Right renal pelvis (tissue), 4 donors: ENCODE data around the gene RIN3. TPM values are rescaled to one million over a fixed set of nuclear protein-coding genes. Genes with fewer than 3 reads are reported as not detected.

Experiments used
- DNase-seq, 4 donors: peaks; one replicate each; pipeline ENCODE4 v3.0.0-alpha.2; 2013; ENCODE audit warnings: low read depth in 4 of 4, low spot score in 3 of 4, missing footprints in 1 of 4
- polyA plus RNA-seq, 4 donors: library from polyadenylated mRNA; unstranded; fragments of 120-200 nt; gene quantifications; one replicate each; pipeline ENCODE4 v1.2.1, GENCODE V29; 2013; ENCODE audit not compliant: insufficient read length in 4 of 4

The RIN3 gene
- polyA plus RNA-seq, 4 donors = 5.7 to 7.7 (median 6.7) TPM

- no peak for DNase-seq
These were observed 37.7 kb downstream of the RIN3 start for GRCh38 chr14:92551044-92551841.

DNA sequence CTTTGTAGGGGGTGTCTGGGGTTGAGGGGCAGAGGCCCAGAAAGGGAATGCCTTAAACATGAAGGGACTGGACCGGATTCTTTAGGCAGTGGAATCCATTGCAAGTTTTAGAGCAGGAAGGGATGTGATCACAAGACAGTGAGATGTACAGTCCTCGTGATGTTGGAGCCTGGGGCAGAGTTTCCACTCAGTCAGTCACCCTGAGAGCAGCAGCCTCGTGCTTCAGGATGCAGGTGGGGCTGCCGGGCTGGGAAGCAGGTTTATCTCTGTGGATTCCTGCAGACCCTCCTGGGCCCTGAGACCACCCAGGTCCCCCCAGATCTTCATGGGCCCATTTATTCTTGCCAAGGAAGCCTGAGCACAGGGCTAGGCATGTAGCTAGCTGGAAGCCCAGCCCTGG lies 38.5 kb downstream of the RIN3 start:
- no peak for DNase-seq

- no peak for DNase-seq
These were observed 39.9 kb downstream of the RIN3 start for GRCh38 chr14:92553438-92553837.

GRCh38 chr14:92555465-92556111 lies 42.0 kb downstream of the RIN3 start:
- no peak for DNase-seq

DNA sequence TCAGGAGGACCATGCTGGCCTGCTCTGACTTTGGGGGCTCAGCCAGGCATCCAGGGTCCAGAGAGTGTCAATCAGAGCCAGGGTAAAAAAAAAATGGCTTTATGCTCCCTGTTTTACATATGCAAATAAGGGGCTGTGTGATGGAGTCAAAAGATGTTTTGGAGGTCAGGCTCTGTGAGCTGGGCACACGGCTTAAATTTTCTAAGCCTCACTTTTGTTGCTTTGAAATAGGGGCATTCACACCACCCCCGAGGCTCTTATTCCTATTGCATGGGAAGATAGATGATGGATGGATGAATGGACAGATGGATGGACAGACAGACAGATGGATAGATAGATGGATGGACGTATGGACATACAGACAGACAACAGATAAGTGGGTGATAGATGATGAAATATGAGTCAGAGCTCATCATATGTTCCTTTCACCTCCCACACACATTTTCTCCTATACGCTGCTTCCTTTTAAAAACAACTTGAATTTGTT lies 42.7 kb downstream of the RIN3 start:
- no peak for DNase-seq

DNA sequence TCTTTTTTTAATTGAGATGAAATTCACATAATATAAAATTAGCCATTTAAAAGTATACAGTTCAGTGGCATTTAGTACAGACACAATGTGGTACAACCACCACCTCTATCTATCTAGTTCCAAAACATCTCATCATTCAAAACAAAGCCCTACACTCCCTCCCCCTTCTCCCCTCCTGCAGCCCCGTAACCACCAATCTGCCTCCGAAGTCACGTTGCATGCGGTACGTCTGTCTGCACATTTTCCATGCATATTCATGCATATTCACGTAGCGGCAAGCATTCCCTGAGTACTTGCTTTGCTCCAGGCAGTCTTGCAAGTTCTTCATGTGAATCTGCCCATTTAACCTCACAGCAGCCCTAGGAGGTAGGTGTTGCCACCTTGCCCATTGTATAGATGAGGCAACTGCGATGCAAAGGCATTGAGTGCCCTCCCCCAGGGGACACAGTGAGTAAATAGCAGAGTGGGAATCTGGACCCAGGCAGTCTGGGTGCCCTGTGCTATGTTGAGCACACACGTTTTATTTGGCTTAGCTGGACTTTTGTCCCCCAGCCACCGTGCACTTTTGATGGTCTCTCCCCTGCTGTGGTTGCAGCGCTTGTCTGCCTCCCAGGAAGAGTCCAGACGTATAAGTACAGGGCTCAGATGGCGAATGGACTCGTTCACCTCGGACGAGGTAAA lies 43.4 kb downstream of the RIN3 start:
- DNase-seq = no peak

DNA sequence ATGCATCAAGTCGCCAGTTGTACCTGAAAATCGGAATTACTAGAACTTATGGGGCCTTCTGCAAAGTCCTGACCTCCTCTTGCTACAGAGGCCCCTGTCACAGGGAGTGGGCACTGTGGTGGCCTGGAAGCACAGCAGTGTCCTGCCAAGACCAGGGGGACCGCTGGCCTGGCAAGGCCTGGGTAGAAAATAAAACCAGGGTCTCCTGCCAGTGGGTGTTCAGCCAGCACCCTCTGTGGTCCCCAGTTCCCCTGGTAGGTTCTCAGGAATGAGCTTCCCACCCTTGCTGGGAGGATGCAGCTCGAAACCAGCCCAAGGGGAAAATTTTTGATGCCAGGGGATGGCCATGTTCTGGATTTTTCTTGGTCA lies 43.9 kb downstream of the RIN3 start:
- no peak for DNase-seq

- DNase-seq = no peak
These were observed 44.7 kb downstream of the RIN3 start for GRCh38 chr14:92558319-92558718.

DNA sequence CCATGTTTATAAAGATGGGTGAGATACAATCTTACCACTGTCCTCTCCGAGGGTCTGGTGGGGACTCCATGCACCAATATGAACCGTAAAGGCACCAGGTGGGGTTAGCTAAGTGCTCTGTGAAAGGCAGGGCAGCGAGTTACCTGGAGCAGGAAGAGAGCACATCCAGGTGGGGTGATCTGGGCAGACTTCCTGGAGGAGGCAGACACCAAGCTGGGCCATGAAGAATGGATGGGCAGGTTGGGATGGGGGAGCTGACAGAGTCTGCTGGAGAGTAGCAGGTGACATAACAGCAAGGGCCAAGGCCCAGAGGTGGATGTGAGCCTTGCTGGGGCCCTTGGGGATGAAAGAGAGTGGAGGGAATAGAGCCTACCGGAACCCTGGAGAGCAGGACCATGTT lies 45.9 kb downstream of the RIN3 start:
- no peak for DNase-seq

DNA sequence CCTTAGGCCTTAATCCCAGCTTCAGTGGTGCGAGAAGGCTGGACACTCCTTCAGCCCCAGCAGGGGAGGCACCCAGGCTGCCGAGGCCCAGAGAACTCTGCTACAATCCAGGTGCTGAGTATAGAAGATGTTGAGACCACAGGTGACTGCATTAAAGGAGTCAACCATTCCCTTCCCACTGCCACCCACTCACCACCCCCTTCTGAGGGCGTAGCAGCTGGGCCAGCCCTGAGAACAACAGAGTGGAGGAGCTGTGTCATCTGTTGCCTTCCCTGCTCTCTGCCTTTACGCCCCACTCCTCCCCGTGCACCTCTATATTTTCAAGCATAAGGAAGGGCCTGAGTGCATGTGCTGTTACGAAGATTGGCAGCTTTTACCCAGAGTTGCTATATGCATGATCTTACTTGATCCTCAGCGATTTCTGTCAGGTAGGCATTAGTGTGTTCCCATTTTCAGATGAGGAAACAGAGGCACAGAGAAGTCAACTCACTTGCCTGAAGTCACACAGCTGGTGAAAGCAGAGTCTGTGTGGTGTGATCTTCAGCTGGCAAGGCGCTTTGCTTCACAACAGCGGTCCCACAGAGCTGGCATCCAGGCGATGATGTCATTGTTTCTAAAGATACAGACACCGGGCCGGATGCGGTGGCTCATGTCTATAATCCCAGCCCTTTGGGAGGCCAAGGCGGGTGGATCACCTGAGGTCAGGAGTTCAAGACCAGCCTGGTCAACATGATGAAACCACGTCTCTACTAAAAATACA lies 46.7 kb downstream of the RIN3 start:
- DNase-seq = no peak

GRCh38 chr14:92561906-92562479 lies 48.4 kb downstream of the RIN3 start:
- DNase-seq = no peak

DNA sequence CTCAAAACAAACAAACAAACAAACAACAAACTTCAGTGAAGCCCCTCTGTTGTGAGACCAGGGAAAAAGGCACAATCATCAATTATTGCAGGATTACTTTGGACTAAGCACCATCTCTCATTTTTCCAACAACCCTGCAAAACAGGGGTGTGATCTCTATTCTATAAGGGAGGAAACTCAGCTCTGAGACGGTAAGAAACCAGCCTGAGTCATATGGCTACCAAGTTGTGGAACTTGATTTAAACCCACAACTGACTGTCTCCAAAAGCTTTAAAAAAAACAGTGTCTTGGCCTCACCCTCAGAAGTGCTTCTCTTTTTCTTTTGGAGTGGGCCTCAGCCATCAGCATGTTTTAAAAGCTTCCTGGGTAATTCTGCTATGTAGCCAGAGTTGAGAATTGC lies 49.8 kb downstream of the RIN3 start:
- no peak for DNase-seq

- no peak for DNase-seq
These were observed 50.2 kb downstream of the RIN3 start for GRCh38 chr14:92563765-92564285.

- DNase-seq = no peak
These were observed 50.9 kb downstream of the RIN3 start for GRCh38 chr14:92564344-92565039.

- no peak for DNase-seq
These were observed 51.6 kb downstream of the RIN3 start for GRCh38 chr14:92565040-92565717.

DNA sequence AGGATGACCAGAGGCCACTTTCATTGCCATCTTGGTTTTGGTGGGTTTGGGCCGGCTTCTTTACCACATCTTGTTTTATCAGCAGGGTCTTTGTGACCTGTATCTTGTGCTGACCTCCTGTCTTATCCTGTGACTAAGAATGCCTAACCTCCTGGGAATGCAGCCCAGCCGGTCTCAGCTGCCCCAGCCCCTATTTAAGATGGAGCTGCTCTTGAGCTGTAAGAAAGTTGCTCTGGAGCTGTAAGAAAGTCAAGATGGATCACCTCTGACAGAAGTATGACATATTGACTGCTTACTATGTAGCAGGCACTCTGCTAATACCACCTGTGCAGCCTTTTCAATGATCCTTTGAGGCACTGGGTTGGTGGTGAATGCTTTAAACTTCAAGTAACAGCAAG lies 52.1 kb downstream of the RIN3 start:
- no peak for DNase-seq

- DNase-seq = no peak
These were observed 53.7 kb downstream of the RIN3 start for GRCh38 chr14:92567173-92567725.

- no peak for DNase-seq
These were observed 55.3 kb downstream of the RIN3 start for GRCh38 chr14:92568621-92569479.
